IPS DF 6.9 (cell line): ENCODE results near the gene FBXL20.
"Not testable (repeated sequence)": the region's sequence is repeated elsewhere in the genome, so short reads cannot be mapped to it uniquely, and the experiment has no call there.

Source experiments
- DNase-seq: peaks from one replicate; pipeline ENCODE4 v3.0.0-alpha.2; 2013; ENCODE audit warnings: low read depth, low spot score
- H3K27ac ChIP-seq: one replicate; pipeline ENCODE4 v1.5.1; 2013; ENCODE audit warnings: low read length, control low read depth
- H3K27me3 ChIP-seq: 2 replicates; pipeline ENCODE4 v1.6.1; 2013; ENCODE audit warnings: mild to moderate bottlenecking, low read length; ENCODE audit not compliant: control insufficient read depth, insufficient read depth
- H3K36me3 ChIP-seq: 2 replicates; pipeline ENCODE4 v1.6.1; 2013; ENCODE audit warnings: low read length; ENCODE audit not compliant: control insufficient read depth, insufficient read depth
- H3K4me1 ChIP-seq: 2 replicates; pipeline ENCODE4 v1.6.1; 2013; ENCODE audit warnings: low read length; ENCODE audit not compliant: control insufficient read depth, insufficient read depth
- H3K4me3 ChIP-seq: 2 replicates; pipeline ENCODE4 v1.5.1; 2013; ENCODE audit warnings: mild to moderate bottlenecking, low read length
- H3K9me3 ChIP-seq: 2 replicates; pipeline ENCODE4 v1.6.1; 2013; ENCODE audit warnings: low read length, inconsistent platforms; ENCODE audit not compliant: control insufficient read depth, insufficient read depth
- WGBS: extraction: QIAGEN DNeasy Blood & Tissue Kit; methylation state at CpG from one replicate; pipeline ENCODE4 v1.1.7; 2013; ENCODE audit warnings: mixed read lengths, missing lambda C conversion rate; ENCODE audit not compliant: insufficient read length, insufficient coverage; 5-methylcytosine and 5-hydroxymethylcytosine counted together

FBXL20 gene

GRCh38 chr17:39284685-39285084 lies 116.7 kb downstream of the FBXL20 start:
- H3K4me1 ChIP-seq = no peaks in the 10 kb centered on the region
- H3K27ac ChIP-seq = no peak overlapping the region
- no peak for DNase-seq
- whole genome bisulfite sequencing = no CpG with 5 or more reads among the region's 5 CpGs
- H3K9me3 ChIP-seq = no peaks in the 10 kb centered on the region
- no peaks in the 10 kb centered on the region for H3K36me3 ChIP-seq
- H3K4me3 ChIP-seq = no peak overlapping the region
- no peaks in the 10 kb centered on the region for H3K27me3 ChIP-seq

DNA sequence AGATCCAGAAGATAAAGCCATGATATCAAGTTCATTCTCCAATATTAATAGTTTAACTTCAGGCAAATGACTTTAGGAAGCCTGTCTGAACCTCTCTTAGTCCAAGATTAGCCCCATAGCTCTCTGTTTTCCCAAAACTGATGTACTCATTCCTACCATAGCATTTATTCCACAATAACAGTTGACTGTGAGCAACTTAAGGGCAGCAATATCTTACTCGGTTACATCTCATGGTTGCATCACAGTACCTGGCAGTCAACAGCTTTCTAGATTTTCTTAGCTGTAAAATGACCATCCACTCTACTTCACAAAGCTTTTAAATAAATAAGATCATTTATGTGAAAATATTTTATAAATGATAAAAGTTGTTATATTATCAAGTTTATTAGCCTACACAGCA lies 117.5 kb downstream of the FBXL20 start:
- no peak for DNase-seq

DNA sequence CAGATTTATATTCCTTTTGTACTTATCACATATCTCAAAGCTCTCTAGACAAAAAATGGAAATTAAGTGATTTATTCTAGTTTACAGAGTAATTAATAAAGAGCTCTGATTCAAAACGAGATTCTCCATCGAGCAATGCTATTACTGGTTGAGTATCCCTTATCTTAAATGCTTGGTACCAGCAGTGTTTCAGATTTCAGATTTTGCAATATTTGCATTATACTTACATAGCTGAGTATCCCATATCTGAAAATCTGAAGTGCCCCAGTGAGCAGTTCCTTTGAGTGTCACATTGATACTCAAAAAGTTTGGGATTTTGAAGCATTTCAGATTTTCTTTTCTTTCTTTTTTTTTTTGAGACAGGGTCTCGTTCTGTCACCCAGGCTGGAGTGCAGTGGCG lies 118.3 kb downstream of the FBXL20 start:
- WGBS = no CpG with 5 or more reads among the region's 4 CpGs
- H3K27me3 ChIP-seq = no peaks in the 10 kb centered on the region
- no peaks in the 10 kb centered on the region for H3K4me1 ChIP-seq
- H3K36me3 ChIP-seq = no peaks in the 10 kb centered on the region
- H3K9me3 ChIP-seq = no peaks in the 10 kb centered on the region
- H3K4me3 ChIP-seq = no peak overlapping the region
- no peak overlapping the region for H3K27ac ChIP-seq
- DNase-seq = no peak

More for the DNA sequence above, 117.5 kb downstream of the FBXL20 start:
- no CpG with 5 or more reads among the region's 1 CpG for WGBS
- H3K4me3 ChIP-seq = no peak overlapping the region
- no peaks in the 10 kb centered on the region for H3K4me1 ChIP-seq
- H3K27me3 ChIP-seq = no peaks in the 10 kb centered on the region
- H3K9me3 ChIP-seq = no peaks in the 10 kb centered on the region
- H3K36me3 ChIP-seq = no peaks in the 10 kb centered on the region
- no peak overlapping the region for H3K27ac ChIP-seq

DNA sequence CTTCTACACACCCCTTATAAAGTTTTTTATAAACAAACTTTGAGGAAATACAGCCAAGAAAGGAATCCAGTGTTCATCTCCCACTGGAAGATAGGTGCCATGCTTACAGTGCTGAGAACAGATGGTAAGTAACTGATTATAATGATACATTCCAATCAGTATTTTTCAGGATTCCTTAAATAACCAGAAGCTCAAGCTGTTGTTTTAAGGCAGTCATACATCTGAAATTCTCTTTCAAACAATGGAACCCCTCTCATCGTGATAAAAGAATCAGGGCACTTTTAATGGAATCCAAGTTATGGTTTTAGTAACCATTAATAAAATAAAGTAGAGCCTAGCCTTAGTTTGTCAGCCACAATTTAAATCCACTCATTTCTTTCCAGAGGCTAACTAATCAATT lies 119.6 kb downstream of the FBXL20 start:
- WGBS = no CpG with 5 or more reads among the region's 1 CpG
- Histone ChIP-seq H3K4me1 (no peaks in the 10 kb centered on the region), H3K27ac (no peak overlapping the region), H3K36me3 (no peaks in the 10 kb centered on the region), H3K4me3 (no peak overlapping the region), H3K9me3 (no peaks in the 10 kb centered on the region), H3K27me3 (no peaks in the 10 kb centered on the region)
- no peak for DNase-seq

DNA sequence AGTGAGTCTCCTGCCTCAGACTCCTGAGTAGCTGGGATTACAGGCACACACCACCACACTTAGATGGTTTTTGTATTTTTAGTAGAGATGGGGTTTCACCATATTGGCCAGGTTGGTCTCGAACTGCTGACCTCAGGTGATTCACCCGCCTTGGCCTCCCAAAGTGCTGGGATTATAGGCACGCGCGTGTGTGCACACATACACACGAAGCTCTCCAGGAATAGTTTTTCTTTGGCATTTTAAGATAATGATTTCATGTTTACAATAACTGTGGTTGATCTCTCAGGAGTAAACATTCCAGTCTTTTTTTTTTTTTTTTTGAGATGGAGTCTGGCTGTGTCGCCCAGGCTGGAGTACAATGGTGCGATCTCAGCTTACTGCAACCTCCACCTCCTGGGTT lies 123.2 kb downstream of the FBXL20 start:
- DNase-seq, H3K27ac ChIP-seq, H3K4me1 ChIP-seq, H3K4me3 ChIP-seq, H3K9me3 ChIP-seq, H3K27me3 ChIP-seq, H3K36me3 ChIP-seq: not testable (repeated sequence)
- no CpG with 5 or more reads among the region's 8 CpGs for WGBS

DNA sequence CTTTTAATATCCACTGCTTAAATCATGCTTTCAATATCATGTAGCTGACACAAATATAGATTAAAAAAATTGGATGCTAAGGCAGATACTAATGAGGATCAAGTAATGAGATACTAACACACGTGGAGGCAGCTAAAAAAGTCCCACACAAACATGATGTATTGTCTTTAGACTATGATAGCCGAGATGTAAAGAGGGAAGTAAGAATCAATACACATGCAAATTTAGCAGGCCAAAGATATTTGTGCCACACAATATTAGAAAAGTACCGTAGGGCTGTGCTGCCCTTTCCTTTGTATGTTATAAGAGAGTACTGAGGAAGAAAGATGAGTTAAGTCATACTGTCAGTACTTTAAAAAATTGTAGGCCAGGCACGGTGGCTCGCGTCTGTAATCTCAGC lies 124.3 kb downstream of the FBXL20 start:
- no peaks in the 10 kb centered on the region for H3K9me3 ChIP-seq
- no peak overlapping the region for H3K4me3 ChIP-seq
- DNase-seq = no peak
- no CpG with 5 or more reads among the region's 6 CpGs for WGBS
- H3K27me3 ChIP-seq = no peaks in the 10 kb centered on the region
- H3K4me1 ChIP-seq = no peaks in the 10 kb centered on the region
- peaks cover 2% of the 10 kb centered on the region; the same call in 1 of the 2 replicates for H3K36me3 ChIP-seq
- no peak overlapping the region for H3K27ac ChIP-seq

DNA sequence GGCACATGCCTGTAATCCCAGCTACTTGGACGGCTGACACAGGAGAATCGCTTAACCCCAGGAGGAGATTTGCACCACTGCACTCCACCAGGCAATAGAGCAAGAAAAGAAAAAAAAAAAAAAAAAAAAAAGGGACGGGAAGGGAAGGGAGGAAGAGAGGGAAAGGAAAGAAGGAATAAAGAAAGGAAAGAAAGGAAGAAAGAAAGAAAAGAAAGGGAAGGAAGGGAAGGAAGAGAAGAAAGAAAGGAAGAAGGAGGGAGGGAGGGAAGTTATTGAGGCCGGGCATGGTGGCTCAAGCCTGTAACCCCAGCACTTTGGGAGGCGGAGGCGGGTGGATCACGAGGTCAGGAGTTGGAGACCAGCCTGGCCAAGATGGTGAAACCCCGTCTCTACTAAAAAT lies 125.3 kb downstream of the FBXL20 start:
- no peaks in the 10 kb centered on the region for H3K4me1 ChIP-seq
- no peak for DNase-seq
- peaks cover 2% of the 10 kb centered on the region; the same call in 1 of the 2 replicates for H3K36me3 ChIP-seq
- WGBS = no CpG with 5 or more reads among the region's 8 CpGs
- no peak overlapping the region for H3K27ac ChIP-seq
- no peaks in the 10 kb centered on the region for H3K9me3 ChIP-seq
- H3K27me3 ChIP-seq = no peaks in the 10 kb centered on the region
- H3K4me3 ChIP-seq = no peak overlapping the region

- H3K27ac ChIP-seq = no peak overlapping the region
- no peak for DNase-seq
- H3K27me3 ChIP-seq = no peaks in the 10 kb centered on the region
These were observed 129.9 kb downstream of the FBXL20 start for GRCh38 chr17:39271546-39271945.

DNA sequence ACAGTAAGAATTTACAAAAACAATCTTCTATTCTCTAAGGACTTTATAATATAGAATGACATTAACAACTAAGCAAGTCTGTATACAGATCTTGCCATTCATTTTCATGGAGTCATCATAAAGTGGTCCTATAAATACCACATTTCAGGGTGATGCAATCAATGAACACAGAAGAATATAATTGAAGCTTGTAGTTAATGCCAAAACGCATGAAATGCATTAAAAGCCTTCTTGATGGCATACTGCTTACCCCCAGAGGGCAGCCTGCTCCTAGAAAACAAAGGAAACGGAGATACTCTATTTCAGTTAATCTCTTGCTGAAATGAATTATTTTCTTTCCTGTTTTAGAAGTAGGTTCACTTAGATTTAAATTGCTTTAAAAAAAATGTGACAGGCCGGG lies 130.5 kb downstream of the FBXL20 start:
- no peaks in the 10 kb centered on the region for H3K9me3 ChIP-seq
- H3K27me3 ChIP-seq = no peaks in the 10 kb centered on the region
- no CpG with 5 or more reads among the region's 3 CpGs for WGBS
- no peak overlapping the region for H3K4me3 ChIP-seq
- no peak overlapping the region for H3K27ac ChIP-seq
- DNase-seq = no peak
- no peaks in the 10 kb centered on the region for H3K4me1 ChIP-seq
- H3K36me3 ChIP-seq = peaks cover 2% of the 10 kb centered on the region; the same call in 1 of the 2 replicates

More at GRCh38 chr17:39271546-39271945, 129.9 kb downstream of the FBXL20 start:
- WGBS = no CpG with 5 or more reads among the region's 3 CpGs
- Histone ChIP-seq H3K36me3 (peaks cover 2% of the 10 kb centered on the region; the same call in 1 of the 2 replicates), H3K9me3 (no peaks in the 10 kb centered on the region), H3K4me1 (no peaks in the 10 kb centered on the region), H3K4me3 (no peak overlapping the region)

- DNase-seq = no peak
- Histone ChIP-seq H3K27ac (no peak overlapping the region), H3K9me3 (no peaks in the 10 kb centered on the region), H3K4me1 (no peaks in the 10 kb centered on the region), H3K27me3 (no peaks in the 10 kb centered on the region), H3K36me3 (no peaks in the 10 kb centered on the region), H3K4me3 (no peak overlapping the region)
- WGBS = no CpG with 5 or more reads among the region's 5 CpGs
These were observed 137.3 kb downstream of the FBXL20 start for GRCh38 chr17:39264119-39264518.

GRCh38 chr17:39261286-39261685 lies 140.1 kb downstream of the FBXL20 start:
- Histone ChIP-seq H3K27ac (no peak overlapping the region), H3K36me3 (no peaks in the 10 kb centered on the region), H3K9me3 (no peaks in the 10 kb centered on the region), H3K4me3 (no peak overlapping the region), H3K27me3 (no peaks in the 10 kb centered on the region), H3K4me1 (no peaks in the 10 kb centered on the region)
- no peak for DNase-seq
- no CpG with 5 or more reads among the region's 7 CpGs for WGBS
